HG03064 (cell line): ENCODE measurements around the gene TMEM132D.

ENCODE experiments used
- ATAC-seq: cut with Tn5 transposase; IDR thresholded peaks from one replicate; pipeline ENCODE4 v1.9.1; 2021; ENCODE audit warnings: low read depth; ENCODE audit not compliant: unreplicated experiment

Gene TMEM132D

DNA sequence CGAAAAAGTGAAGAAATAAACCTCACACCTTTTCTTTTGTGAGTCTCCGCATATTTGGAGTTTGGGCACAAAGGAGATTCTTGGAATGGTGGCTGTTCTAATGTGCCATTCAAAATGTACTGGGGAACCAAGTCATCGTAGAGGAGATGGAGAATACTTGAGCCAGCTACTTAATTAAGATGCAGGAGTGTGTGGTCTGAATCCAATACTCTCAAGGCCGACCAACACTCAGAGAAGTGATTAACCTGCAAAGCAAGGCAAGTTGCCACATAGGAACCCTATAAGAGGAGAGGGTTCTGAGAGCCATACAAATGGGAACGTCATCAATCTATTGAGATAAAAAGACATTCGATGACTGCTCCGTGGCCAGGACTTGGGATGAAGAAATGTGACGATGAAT, 603.8 kb downstream of the TMEM132D start:
- ATAC-seq: no peak

DNA sequence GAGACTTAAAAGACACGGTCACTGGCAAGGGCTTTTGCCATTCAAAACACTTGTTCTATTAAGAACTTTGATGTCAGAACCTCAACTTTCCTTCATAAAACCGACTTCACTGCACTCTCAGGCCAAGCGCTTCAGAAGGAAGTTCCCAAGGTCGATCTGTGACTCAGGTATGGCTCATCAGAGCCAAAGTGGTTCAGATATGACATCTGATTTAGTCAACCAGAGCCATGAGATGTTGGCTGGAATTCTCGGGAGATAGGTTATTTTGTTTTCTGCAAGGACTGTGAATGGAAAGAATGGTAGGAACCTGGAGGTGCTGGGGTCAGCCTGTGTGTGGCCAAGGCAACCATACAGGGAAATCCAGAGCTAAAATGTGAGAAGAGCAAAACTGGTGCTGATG, 604.9 kb downstream of the TMEM132D start:
- no peak for ATAC-seq

DNA sequence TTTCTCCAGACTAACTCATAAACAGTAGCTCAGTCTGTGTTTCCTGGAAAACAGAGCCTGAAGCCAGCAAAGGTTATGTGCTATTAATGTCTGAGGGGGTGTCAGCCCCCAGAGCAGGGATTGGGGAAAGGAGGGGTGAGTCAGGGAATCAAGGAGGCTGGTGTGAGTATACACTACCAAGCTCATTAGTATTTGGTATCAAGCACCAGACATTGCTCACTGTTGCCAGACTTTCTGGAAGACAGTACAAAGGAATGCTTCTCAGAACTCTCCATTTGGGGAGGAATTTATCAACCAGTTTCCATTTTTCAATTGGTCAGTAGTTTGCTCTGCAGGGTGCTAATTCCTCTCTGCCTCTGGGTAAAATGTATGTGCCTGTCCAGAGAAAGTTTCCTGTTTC, 607.2 kb downstream of the TMEM132D start:
- ATAC-seq: no peak

DNA sequence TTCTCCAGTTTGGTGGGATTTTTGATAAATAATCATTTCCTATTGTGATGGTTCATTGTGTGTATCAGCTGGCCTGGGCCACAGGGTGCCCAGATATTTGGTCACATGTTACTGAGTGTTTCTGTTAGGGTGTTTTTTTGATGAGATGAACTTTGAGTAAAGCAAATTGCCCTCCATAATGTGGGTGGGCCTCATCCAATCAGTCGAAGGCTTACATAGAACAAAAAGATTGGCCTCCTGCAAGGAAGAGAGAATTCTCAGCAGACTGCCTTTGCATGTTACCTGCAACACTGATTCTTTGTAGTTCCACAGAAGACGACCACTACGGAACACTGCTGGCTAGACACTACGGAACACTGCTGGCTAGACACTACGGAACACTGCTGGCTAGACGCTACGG, 609.0 kb downstream of the TMEM132D start:
- ATAC-seq: no peak

DNA sequence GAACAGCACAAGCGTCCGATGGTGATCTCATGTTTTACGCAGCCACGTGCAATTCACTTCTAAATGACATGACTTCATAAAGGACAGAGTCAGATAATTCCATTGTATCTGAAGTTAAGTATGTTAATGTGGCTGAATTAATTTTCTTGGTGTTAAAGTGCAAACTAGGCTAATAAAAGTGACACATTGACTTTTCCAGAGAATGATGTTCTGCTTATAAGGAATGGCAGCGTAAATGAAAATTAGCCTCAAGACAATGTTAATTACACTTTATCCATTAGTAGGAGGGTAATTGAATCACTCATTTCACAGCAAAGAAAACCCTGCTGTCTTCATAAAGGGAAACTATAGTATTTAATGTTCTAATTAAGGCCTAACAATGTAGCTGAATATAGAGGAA, 624.1 kb downstream of the TMEM132D start:
- ATAC-seq: no peak

DNA sequence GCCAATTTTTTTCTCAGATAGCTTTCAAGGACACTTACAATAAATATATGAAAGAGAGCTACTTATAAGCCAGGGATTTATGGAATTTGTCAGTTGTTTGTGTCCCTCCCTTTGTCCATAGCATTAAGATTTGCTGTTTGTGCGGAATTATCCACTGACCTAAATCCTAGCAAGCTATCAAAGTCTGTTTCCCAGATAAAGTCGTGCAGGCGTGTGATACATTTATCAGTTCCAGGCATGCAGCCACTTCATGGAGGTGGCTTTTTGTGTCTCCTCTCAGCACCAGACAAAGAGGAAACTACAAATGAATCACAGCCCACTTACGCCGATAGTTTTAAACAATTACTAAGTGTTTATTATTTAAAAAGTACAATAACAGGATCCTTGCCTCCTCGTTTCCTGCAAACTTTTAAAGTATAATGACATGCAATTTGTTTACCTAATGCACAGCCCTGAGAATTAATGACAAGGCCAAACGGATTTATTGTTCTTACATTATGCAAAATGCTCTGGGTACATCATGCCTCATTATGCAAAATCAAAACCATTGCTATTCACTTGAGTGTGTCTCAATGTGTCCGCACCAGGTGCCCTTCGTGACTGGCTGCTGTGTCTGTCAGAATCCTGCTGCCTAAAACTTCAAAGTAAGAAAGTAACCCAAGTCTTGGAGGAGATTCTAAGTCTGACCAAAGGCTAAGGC, 627.3 kb downstream of the TMEM132D start:
- no peak for ATAC-seq

DNA sequence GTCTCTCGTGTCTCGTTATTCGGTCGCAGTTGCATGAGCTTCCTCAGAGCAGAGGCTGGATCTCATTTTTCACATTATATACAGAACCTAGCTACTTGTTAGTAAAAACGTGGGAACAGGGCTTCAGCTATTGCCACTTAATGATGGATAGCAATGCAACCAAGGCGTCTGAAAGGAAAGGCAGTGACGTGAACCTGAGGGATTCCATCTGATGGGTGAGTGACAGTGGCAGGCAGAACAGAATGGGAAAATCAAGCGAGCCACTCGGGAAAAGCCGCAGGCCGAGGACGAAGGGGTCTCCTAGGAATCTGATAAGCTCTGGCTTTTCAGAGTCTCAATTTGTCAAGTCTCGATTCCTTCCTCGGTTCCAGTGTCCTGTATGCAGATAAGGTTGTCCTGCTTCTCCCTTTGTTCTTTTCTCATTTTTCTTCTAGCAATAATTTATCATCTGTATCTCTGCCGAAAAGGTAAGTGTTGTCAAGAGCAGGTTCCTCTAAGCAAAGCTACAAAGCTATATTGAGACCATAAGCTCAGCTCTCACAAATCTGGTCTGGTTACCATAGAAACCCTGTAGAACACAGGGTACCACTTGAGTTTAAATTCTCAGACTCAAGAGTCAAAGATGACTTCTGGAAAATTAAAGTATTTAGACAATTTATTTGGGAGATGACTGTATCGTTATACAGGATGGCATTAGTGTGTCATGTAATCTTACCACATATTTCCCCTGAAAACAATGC, 633.9 kb downstream of the TMEM132D start:
- ATAC-seq: no peak

DNA sequence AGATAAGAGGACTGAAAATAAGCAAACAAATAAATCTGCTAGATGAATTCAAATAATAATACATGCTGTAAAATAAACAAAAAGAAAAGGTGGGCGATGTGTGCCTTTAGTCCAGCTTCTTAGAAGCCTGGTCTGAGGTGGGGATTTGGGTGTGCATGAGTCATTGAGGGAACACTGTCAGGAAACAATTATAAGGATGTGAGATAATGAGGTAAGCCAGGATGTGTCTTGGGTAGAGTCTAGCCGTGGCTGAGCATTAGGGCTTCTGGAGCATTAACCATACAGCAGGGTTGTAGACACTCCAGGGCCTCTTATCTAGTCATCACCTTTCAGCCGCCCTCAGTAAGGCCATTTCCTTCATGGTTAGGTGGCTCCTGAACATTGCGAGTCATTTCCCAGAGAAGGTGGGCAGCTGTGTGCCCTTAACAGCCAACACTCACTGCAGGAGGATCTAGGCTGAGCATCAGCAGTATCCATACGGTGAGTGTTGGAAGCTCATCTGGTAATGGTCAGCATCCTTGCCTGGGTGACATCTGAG, 645.0 kb downstream of the TMEM132D start:
- no peak for ATAC-seq

DNA sequence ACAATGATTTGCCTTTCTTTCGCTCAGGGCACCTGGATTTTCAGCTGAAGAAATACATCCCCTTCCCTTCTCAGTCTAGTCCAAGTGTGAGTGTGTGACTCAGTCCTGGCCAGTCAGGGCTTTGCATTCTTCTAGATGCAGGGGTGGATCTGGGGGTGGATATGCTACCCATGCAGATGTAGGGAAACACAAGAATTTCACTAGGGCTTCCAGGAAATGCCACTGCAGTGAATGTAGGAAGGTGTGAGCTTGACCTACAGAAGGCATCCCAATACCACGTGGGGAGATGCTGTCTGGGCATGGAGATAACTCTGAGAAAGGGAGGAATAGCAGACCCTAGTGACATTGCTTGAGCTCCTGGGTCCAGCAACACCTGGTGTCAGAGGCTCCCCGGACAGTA, 646.3 kb downstream of the TMEM132D start:
- ATAC-seq: no peak

DNA sequence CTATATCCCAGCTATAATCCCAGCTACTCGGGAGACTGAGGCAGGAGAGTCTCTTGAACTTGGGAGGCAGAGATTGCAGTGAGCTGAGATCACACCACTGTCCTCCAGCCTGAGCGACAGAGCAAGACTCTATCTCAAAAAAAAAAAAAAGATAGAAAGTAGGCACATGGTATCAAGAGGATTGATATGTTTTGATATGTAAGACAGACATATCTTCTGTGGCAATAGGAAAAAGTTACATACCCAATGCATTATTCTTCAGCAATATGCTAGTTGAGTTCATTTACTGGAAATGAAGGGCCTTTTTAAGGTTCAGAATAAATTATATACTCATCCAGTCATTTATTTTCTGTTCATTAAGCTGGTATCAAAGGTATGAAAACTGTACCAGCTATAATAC, 657.2 kb downstream of the TMEM132D start:
- ATAC-seq: no peak

DNA sequence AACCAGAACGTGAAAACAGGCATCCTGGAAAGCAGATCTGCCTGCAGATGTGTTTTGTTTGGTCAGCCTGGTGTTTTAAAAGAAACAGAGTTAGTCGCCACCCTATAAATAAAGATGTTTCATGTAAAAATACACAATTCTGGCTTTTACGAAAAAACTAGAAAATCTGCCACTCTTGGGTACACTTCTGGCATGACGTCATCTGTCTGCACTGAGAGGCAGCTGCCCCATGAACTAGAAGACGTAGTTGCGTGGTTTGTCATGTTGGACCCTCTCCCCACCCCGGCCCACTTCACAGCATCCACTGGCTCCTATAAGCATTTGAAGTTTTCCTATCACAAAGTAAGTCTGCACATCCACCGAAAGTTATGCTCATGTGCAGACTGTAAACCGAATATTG, 658.1 kb downstream of the TMEM132D start:
- ATAC-seq: no peak

DNA sequence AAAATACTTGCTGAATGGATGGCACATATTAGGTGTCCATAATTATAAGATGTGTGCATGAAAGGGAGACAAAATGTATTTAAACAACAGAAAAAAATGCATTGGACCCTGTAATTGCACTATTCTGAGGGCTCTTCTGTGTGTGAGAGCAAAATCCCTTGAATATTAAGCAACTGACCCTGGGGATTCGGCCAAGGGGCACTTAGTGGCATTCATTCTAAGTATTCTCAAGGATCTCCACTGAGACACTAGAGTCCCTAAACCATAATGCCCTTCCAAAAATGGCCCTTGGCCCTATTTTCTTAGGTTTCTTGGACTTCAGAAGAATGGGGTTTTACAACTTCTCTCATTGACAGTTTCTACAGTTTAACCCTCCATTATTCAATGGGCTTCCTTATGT, 662.0 kb downstream of the TMEM132D start:
- ATAC-seq: no peak

DNA sequence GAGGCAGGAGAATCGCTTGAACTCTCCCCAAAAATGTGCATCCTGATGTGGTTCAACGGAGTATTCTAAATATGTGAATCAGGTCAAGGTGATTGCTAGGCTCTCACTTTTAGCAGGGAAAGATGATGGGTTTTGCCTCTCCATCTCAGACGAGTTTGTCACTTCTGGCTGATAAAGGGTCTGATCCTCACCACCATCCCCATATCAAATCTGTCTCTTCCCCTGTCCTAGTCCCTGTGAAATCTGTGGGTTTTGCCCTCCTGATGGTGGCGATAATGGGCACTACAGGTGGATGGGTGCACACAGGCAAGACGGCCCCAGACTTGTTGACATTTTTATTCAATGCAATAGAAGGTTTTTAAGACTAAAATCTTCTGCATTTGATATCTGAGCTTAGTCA, 665.9 kb downstream of the TMEM132D start:
- no peak for ATAC-seq

DNA sequence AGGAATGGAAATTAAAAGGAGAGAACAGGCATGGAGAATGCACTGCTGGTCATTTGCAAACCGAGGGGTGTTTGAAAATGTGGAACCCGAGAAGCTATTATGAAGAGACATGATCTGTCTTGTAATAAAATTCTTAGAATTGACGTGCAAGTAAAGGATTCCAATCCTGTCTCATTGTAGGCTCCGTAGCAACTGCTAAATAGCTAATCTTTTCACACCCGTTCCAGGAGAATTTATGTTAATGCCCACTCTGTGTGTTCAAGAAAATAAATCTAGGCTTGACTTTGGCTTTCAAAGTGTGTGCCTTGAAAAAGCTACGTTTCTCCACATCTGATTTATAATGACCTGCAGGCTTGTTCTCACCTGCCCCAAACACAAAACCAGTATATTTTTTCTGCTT, 669.6 kb downstream of the TMEM132D start:
- ATAC-seq: no peak

DNA sequence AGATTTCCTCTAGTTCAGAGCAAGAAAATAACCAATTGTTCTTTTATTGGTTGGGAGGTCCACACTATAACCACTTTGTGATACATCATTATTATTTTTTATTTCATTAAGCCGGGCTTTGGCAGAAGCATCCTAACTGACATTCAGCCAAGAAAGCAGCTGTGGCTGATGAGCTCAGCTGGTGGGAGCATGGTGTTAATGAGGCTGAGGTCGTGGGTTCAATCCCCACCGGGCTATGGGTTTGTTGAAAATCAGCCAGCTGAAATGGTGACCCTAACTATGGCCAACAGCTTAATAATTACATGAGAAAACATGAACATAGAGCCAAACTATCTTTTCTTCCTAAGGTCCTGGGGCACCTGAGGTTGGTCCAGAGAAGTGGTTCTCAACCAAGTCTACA, 672.3 kb downstream of the TMEM132D start:
- no peak for ATAC-seq

DNA sequence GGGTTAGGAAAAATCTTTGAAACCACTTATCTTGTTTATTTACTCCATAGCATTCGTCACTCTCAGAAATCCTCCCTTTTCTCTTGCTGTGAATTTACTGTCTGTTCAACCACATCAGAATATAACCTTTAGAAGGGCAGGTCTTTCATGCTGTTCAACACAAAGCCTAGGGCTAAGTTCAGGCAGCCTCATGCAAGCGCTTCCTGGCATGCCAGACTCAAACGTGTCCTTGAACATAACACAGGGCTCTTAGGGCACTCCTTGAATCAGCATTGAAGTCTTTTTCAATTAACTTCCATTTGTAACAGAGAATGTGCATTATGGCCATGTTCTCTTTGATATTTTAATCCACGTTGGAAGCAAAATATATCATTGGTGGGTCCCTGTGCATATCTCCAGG, 672.8 kb downstream of the TMEM132D start:
- ATAC-seq: no peak

DNA sequence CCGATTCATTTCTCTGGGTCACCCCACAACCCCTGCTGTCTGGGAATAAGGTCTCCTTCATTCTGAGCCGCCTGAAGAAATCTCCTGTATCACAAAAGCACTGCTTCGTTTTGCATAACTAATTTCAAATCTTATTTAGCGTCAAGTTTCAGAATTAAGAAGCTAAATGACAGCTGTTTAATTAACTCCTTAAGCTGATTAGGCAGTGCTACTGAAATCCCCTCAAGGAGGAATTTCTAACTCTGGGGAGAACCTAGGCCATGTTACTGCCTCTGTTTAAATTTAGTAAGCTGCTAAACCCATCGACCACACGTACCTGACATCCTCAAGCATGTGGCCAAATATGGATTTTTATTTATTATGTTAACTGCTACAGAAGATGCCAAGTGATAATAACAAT, 677.0 kb downstream of the TMEM132D start:
- ATAC-seq: no peak

DNA sequence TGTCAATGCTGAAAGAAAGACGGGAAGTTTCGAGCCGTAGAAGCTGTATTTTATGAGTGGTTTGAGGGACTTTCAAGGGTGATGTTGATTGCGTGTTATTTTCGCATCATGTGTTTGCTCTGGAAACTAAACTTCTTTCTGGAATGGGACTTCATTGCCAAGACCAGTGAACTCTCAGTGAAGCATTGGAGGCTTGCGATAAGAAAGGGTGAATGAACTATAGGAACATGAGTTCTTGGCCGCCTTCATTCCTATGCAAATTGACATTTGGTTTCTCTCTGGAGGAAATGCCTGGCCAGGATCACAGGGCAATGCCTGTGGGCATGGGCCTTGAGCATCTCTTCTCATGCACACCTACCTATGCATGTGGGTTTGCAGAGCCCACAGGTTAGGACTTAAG, 677.8 kb downstream of the TMEM132D start:
- no peak for ATAC-seq

DNA sequence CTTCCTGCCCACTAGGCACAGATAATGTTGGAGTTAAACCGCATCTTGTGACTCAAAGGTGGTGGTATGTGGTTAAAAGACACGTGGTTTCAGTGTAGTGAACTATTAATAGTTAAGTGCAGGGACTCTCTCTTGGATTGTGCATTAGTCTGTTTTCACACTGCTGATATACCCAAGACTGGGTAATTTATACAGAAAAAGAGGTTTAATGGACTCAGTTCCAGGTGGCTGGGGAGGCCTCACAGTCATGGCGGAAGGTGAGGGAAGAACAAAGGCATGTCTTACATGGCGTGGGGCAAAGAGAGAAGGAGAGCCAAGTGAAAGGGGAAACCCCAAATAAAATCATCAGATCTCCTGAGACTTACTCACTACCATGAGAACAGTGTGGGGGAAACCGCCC, 688.3 kb downstream of the TMEM132D start:
- ATAC-seq: no peak

DNA sequence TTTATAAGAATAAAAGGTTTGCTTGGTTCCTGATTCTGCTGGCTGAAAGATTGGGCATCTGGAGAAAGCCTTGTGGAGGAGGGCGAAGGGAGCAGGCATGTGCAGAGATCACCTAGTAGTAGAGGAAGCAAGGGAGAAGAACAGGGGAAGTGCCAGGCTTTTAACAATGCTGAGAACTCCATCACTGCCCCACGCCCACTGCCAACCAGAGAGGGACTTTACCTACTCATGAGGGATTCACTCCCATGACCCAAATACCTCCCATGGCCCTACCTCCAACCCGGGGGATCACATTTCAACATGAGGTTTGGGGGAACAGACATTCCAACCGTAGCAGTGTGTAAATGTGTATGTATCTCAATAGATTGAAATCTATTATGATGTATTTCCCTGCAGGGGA, 690.3 kb downstream of the TMEM132D start:
- ATAC-seq: no peak

DNA sequence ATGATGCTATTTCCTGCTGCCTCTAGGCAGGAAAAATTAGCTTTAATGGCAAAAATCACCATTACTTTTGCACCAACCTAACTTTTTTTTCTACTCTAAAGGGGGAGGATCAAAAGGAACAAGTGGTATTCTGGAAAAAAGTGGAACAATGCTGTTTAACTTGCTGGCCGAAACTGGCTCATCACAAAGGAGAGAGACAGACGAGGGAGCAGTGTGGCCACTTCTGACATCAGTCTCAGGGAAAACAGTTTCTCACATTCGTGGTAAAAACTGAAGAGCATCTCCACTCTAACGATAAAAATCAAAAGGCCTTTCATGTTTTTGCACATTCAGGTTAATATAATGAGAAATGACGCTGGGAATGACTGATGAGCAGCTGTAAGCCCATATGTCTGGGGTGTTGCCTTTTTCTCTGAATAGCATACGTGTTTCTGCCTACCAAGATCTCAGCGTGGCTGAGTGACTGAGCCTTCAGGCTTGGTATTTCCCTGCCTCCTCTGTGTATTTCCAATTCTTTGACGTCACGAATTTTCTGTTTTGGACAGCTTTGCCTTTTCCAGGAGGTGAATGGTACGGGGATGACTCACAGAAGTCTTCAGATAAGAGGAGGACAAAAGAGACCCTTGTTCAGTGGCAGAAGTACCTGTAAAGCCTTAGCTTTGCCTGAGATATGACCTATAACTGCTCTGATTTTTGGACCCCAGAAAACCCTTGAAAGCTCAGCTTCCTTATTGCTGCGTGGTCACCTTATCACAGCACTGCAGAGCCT, 691.8 kb downstream of the TMEM132D start:
- no peak for ATAC-seq
